NT2/D1 (cell line): Measurements from ENCODE around the gene DHH.

ENCODE experiments used
- DNase-seq: peaks from one replicate; pipeline ENCODE4 v3.0.0-alpha.2; 2011; ENCODE audit warnings: low read depth, low spot score
- H3K27me3 ChIP-seq: 2 replicates; pipeline ENCODE4 v1.6.0; 2011; ENCODE audit warnings: mild to moderate bottlenecking; ENCODE audit not compliant: insufficient read length, insufficient read depth
- H3K36me3 ChIP-seq: 2 replicates; pipeline ENCODE4 v1.6.1; 2011; ENCODE audit warnings: mild to moderate bottlenecking, low read length, mixed read lengths; ENCODE audit not compliant: insufficient read depth, insufficient read length
- H3K4me1 ChIP-seq: 2 replicates; pipeline ENCODE4 v1.5.1; 2011; ENCODE audit not compliant: insufficient read depth, insufficient read length
- H3K4me3 ChIP-seq: 2 replicates; pipeline ENCODE4 v1.5.1; 2011; ENCODE audit warnings: low read depth; ENCODE audit not compliant: insufficient read length
- H3K9ac ChIP-seq: 2 replicates; pipeline ENCODE4 v1.6.0; 2011; ENCODE audit warnings: low read depth; ENCODE audit not compliant: insufficient read length
- H3K9me3 ChIP-seq: 2 replicates; pipeline ENCODE4 v1.5.1; 2011; ENCODE audit warnings: mild to moderate bottlenecking, low read length; ENCODE audit not compliant: insufficient read depth
- SUZ12 ChIP-seq: IDR thresholded peaks from 2 replicates; pipeline ENCODE4 v1.6.1; 2011; ENCODE audit not compliant: insufficient read length, insufficient read depth; ENCODE audit errors: extremely low read depth
- YY1 ChIP-seq: IDR thresholded peaks from 2 replicates; pipeline ENCODE4 v1.6.1; 2011; ENCODE audit not compliant: insufficient read length, insufficient read depth
- ZNF274 ChIP-seq: IDR thresholded peaks from 2 replicates; pipeline ENCODE4 v1.6.1; 2011; ENCODE audit warnings: mild to moderate bottlenecking, low read depth, low read length

Gene DHH

GRCh38 chr12:49126852-49127763, 32.5 kb upstream of the DHH start:
- TF ChIP-seq YY1 (no peak), SUZ12 (no peak)
- H3K27me3 ChIP-seq, result no peaks in the 10 kb centered on the region
- H3K9me3 ChIP-seq, result no peaks in the 10 kb centered on the region
- no peak for DNase-seq
- no peak overlapping the region for H3K9ac ChIP-seq
- peaks cover 38% of the 10 kb centered on the region for H3K36me3 ChIP-seq
- no peak overlapping the region for H3K4me3 ChIP-seq
- H3K4me1 ChIP-seq, result peaks cover 3% of the 10 kb centered on the region

- TF ChIP-seq YY1, result no peak
- TF ChIP-seq SUZ12, result no peak
- no peak for TF ChIP-seq ZNF274
- Histone ChIP-seq H3K9me3 (no peaks in the 10 kb centered on the region), H3K9ac (no peak overlapping the region), H3K4me1 (no peaks in the 10 kb centered on the region), H3K36me3 (no peaks in the 10 kb centered on the region), H3K4me3 (no peak overlapping the region), H3K27me3 (no peaks in the 10 kb centered on the region)
- DNase-seq, result peak; percentile 51
Observed at GRCh38 chr12:49121047-49121696, 26.6 kb upstream of the DHH start.

- peak overlapping the region; percentile 44 for H3K4me3 ChIP-seq
- peaks cover 11% of the 10 kb centered on the region; the same call in 1 of the 2 replicates for H3K9me3 ChIP-seq
- H3K9ac ChIP-seq, result peak overlapping the region; percentile 79
- peaks cover 6% of the 10 kb centered on the region for H3K4me1 ChIP-seq
- no peak for DNase-seq
- H3K27me3 ChIP-seq, result no peaks in the 10 kb centered on the region
- peaks cover 9% of the 10 kb centered on the region for H3K36me3 ChIP-seq
- TF ChIP-seq SUZ12, result no peak
- no peak for TF ChIP-seq YY1
- TF ChIP-seq ZNF274, result no peak
Observed at GRCh38 chr12:49111206-49111605, 16.6 kb upstream of the DHH start.

GRCh38 chr12:49110464-49111155, 16.0 kb upstream of the DHH start, which contains the start of gene LMBR1L:
TSS of gene LMBR1L (minus strand) at chr12:49110847. CDS start at chr12:49110555, 292 bp downstream.
- no peak for TF ChIP-seq SUZ12
- TF ChIP-seq ZNF274, result no peak
- no peak for TF ChIP-seq YY1
- peaks cover 6% of the 10 kb centered on the region for H3K4me1 ChIP-seq
- H3K36me3 ChIP-seq, result peaks cover 13% of the 10 kb centered on the region
- H3K9ac ChIP-seq, result peak within 1 kb of the TSS; percentile 95
- no peaks in the 10 kb centered on the region for H3K27me3 ChIP-seq
- peak; percentile 96 for DNase-seq
- H3K9me3 ChIP-seq, result peaks cover 11% of the 10 kb centered on the region; the same call in 1 of the 2 replicates
- peak within 1 kb of the TSS; percentile 89 for H3K4me3 ChIP-seq

- Histone ChIP-seq H3K4me1 (peaks cover 6% of the 10 kb centered on the region), H3K4me3 (peak overlapping the region; percentile 89), H3K9me3 (peaks cover 11% of the 10 kb centered on the region; the same call in 1 of the 2 replicates), H3K9ac (peak overlapping the region; percentile 95), H3K27me3 (no peaks in the 10 kb centered on the region), H3K36me3 (peaks cover 20% of the 10 kb centered on the region)
- no peak for DNase-seq
- TF ChIP-seq ZNF274 (no peak), YY1 (no peak), SUZ12 (no peak)
Observed at GRCh38 chr12:49109641-49110463, 15.3 kb upstream of the DHH start.

- no peak for DNase-seq
Observed at GRCh38 chr12:49108958-49109404, 14.4 kb upstream of the DHH start.

More at GRCh38 chr12:49108958-49109404, 14.4 kb upstream of the DHH start:
- Histone ChIP-seq H3K36me3 (peaks cover 23% of the 10 kb centered on the region), H3K9me3 (peaks cover 11% of the 10 kb centered on the region; the same call in 1 of the 2 replicates), H3K4me3 (peak overlapping the region; percentile 89), H3K27me3 (no peaks in the 10 kb centered on the region), H3K4me1 (peaks cover 6% of the 10 kb centered on the region), H3K9ac (no peak overlapping the region)
- no peak for TF ChIP-seq ZNF274
- no peak for TF ChIP-seq SUZ12
- no peak for TF ChIP-seq YY1
